Omental fat pad (tissue), 4 donors: Measurements from ENCODE around the gene MPDZ. TPM values are rescaled to one million over a fixed set of nuclear protein-coding genes. Genes with fewer than 3 reads are reported as not detected.

ENCODE experiments used
- ATAC-seq: fragments of 150-250 bp; one replicate; pipeline ENCODE4 v1.9.1; 2016; ENCODE audit warnings: mild to moderate bottlenecking, moderate library complexity; ENCODE audit not compliant: low FRiP score
- DNase-seq: peaks from one replicate; pipeline ENCODE4 v3.0.0-alpha.2; 2019; ENCODE audit warnings: low spot score
- total RNA-seq, 4 donors: library from RNA; depleted of rRNA; stranded (reverse); fragments of >200 nt; gene quantifications; one replicate each; pipeline ENCODE4 v1.1.0, GENCODE V29; 2016
- TF ChIP-seq, protein P1 (sequence below), 3 donors: fragments of 450-650 bp; IDR thresholded peaks; one replicate each; pipeline ENCODE4 v1.5.1; 2016 to 2017; ENCODE audit warnings: antibody characterized with exemption in 3 of 3, mild to moderate bottlenecking in 3 of 3, moderate library complexity in 2 of 3

MPDZ gene
- total RNA-seq, 4 donors from 2014 or later, result 41.6 to 90.6 (median 77.3) TPM

DNA sequence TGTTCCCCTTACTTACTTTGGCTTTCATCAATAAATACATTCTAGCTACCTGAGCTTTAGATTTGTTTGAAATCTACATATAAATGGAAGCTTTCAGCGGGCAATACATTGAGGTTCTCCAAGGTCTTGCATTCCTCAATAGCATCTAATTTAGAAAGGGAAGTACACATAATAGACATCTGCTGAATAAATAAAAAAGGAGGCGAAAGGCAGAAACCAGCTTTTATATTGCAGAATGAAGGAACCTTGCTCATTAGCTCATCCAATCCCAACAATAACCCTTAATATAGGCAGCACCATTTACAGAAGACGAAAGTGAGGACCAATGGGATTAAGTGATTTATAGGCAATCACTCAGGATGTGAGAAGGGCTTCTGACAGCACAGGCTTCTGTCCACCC, 147.5 kb downstream of the MPDZ start:
- DNase-seq, result no peak
- TF ChIP-seq, protein P1, sequence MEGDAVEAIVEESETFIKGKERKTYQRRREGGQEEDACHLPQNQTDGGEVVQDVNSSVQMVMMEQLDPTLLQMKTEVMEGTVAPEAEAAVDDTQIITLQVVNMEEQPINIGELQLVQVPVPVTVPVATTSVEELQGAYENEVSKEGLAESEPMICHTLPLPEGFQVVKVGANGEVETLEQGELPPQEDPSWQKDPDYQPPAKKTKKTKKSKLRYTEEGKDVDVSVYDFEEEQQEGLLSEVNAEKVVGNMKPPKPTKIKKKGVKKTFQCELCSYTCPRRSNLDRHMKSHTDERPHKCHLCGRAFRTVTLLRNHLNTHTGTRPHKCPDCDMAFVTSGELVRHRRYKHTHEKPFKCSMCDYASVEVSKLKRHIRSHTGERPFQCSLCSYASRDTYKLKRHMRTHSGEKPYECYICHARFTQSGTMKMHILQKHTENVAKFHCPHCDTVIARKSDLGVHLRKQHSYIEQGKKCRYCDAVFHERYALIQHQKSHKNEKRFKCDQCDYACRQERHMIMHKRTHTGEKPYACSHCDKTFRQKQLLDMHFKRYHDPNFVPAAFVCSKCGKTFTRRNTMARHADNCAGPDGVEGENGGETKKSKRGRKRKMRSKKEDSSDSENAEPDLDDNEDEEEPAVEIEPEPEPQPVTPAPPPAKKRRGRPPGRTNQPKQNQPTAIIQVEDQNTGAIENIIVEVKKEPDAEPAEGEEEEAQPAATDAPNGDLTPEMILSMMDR (IDR thresholded peaks at IDR 0.05), result no peak
- no peak for ATAC-seq

DNA sequence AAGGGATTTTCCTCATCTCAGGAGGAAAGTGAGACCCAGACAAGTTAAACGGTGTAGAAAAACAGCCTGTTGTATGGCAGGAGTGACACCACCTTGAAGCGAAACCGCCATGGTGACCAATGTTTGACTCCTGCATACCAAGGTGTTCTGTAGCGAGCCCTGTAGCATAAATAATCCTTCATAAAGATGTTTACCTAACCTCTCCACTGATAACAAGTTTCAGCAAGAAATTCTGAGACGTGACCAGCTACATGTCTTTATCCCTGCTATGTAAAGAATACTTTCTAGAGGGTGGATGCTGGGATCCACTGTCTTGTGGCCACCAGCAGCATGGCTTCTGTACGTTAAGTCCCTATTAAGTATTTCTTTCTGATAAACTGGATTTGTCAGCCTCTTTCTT, 148.1 kb downstream of the MPDZ start:
- TF ChIP-seq, protein P1 (IDR thresholded peaks at IDR 0.05), result no peak
- DNase-seq (no peak), ATAC-seq (no peak)

DNA sequence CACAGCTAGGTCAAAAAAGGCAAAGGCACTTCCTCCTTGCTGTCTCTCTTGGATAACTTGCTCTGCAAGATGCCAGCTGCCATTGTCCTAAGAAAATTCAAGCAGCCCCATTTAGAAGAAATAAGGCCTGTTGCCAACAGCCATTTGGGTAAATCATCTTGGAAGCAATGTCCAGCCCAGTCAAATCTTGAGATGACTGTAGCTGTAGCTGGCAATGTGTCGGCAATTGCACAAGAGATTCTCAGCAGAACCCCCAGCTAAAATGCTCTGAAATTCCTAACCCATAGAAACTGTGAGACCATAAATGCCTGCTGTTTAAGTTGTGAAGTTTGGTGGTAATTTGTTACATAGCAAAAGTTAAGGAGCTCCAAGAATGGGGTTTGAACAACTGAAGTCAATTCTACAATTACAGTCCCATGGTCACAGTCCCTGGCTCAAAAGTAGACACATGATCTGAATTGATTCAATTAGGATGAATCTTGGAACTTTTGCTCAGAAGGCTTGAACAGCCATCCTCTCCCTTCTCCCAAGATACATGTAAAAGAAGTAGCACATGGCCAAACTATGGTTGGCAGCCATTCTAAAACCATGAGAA, 151.1 kb downstream of the MPDZ start:
- TF ChIP-seq, protein P1 (IDR thresholded peaks at IDR 0.05), result no peak
- ATAC-seq, result no peak
- no peak for DNase-seq

DNA sequence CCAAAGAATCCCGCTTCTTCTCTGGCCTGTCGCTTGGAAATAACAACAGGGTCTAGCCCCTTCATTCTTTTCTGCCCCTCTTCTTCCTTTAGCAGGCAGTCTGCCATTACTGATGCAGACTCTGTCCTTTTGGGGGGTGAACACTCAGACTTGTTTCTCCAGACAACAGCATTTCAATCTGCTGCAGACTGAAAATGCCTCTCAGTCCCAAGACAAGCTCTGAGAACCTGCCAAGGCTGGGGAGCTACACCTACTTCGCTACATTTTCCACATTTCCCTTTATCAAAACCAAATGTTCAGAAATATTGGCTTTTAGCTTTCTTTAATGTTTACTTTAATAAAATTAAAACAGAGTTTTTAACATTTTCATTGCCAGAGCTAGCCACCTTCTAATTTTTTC, 152.4 kb downstream of the MPDZ start:
- TF ChIP-seq, protein P1 (IDR thresholded peaks at IDR 0.05), result no peak
- DNase-seq (no peak), ATAC-seq (no peak)

DNA sequence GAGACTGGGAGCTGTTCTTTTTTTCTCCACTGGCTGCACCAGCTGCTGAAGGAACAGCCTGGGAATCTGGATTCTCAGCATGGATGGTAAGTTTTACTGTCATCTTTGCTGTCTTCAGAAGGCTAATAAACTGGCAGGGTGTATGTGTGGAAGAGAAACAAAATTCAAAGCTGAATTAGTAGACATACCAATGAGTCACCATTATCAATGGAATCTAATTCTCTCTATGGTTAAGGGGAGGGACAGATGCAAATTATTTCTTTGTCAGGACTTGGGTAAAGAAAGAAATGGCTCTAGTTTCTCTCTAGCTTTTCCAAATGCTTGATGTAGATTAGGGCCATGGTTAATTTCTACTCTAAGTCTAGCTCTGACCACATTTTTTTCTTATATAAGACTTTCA, 154.2 kb downstream of the MPDZ start:
- TF ChIP-seq, protein P1 (IDR thresholded peaks at IDR 0.05), result no peak
- no peak for ATAC-seq
- DNase-seq, result no peak

DNA sequence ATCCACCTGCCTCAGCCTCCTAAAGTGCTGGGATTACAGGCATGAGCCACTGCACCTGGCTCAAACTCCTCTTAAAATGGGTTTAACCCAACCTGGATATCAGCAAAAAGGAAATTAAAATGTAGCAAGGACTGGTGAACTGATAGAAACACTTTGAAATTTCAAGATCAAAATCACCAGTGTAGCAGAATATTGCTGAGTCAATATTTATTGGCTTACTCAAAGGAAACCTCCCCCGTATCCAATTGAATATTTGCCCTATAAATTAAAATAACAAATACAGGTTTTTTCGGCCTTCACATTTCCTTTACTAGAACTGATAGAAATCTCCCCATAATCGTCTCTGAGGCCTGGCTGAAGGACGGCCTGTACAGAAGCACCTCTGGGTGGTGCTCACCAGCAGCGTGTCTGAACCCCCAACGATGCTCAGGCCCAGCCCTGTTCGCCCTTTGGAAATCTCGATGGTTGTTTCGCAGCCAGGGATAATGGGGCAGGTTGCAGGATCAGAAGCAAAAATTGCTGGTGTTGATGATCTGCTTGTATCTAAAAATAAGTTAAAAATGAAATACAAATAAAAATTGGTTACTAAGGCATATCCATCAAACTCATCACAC, 156.6 kb downstream of the MPDZ start:
- TF ChIP-seq, protein P1 (IDR thresholded peaks at IDR 0.05), result no peak
- DNase-seq (no peak), ATAC-seq (no peak)

DNA sequence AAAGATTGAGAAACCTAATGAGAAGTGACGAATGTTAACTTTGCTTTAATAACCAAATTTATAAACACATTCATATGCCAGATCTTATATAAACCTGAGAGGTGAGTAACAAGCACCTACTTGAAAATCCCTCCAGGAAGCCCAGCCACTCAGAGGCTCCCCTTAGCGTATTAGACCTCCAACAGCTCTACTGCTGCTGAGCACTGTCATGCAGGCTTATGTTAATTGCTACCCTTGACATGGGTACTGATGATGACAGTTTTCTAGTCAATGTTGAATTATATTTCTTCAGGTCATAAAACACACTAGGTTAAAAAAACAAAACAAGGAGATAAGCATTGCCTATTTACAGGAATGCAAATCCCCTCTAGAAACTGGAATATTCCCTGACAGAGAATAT, 161.2 kb downstream of the MPDZ start:
- ATAC-seq (no peak), DNase-seq (no peak)
- TF ChIP-seq, protein P1 (IDR thresholded peaks at IDR 0.05), result no peak
